HEK293T (cell line): ENCODE data around the gene TGFBR3.

ENCODE experiments used
- CTCF ChIA-PET: fragments of 350-600 bp; formaldehyde crosslinking; extraction: SDS; loops from one replicate; lab custom pipeline; 2021; ENCODE audit warnings: antibody characterized with exemption, inconsistent platforms; lab: Yijun Ruan, JAX
- POLR2A ChIA-PET: fragments of 350-600 bp; formaldehyde crosslinking; extraction: SDS; loops from one replicate; lab custom pipeline; 2020; ENCODE audit warnings: antibody characterized with exemption, inconsistent platforms; lab: Yijun Ruan, JAX
- DNase-seq: peaks from one replicate; pipeline ENCODE4 v3.0.0; 2012; ENCODE audit warnings: mixed read lengths; ENCODE audit errors: extremely low spot score
- ARNT ChIP-seq: fragments of 450-650 bp; IDR thresholded peaks from 2 replicates; pipeline ENCODE4 v1.6.1; 2017; ENCODE audit warnings: mild to moderate bottlenecking
- BHLHE40 ChIP-seq: fragments of 450-650 bp; IDR thresholded peaks from 2 replicates; pipeline ENCODE4 v1.6.1; 2016; ENCODE audit warnings: mild to moderate bottlenecking, moderate library complexity, borderline replicate concordance
- CTBP1 ChIP-seq: fragments of 450-650 bp; IDR thresholded peaks from 2 replicates; pipeline ENCODE4 v1.6.1; 2016; ENCODE audit warnings: borderline replicate concordance
- ELF4 ChIP-seq: fragments of 450-650 bp; IDR thresholded peaks from 2 replicates; pipeline ENCODE4 v1.6.1; 2017; ENCODE audit warnings: antibody characterized with exemption
- FOXA1 ChIP-seq: fragments of 450-650 bp; IDR thresholded peaks from 2 replicates; pipeline ENCODE4 v1.6.1; 2016; ENCODE audit warnings: mild to moderate bottlenecking
- FOXK2 ChIP-seq: fragments of 450-650 bp; IDR thresholded peaks from 2 replicates; pipeline ENCODE4 v1.6.1; 2016; ENCODE audit warnings: mild to moderate bottlenecking
- FOXM1 ChIP-seq: fragments of 450-650 bp; IDR thresholded peaks from 2 replicates; pipeline ENCODE4 v1.6.1; 2017; ENCODE audit warnings: mild to moderate bottlenecking, borderline replicate concordance
- HDGF ChIP-seq: fragments of 450-650 bp; IDR thresholded peaks from 2 replicates; pipeline ENCODE4 v1.6.1; 2017; ENCODE audit warnings: antibody characterized with exemption, borderline replicate concordance
- L3MBTL2 ChIP-seq: fragments of 450-650 bp; conservative IDR thresholded peaks from 2 replicates; pipeline ENCODE4 v1.6.1; 2016; ENCODE audit warnings: mild to moderate bottlenecking
- LEF1 ChIP-seq: fragments of 450-650 bp; IDR thresholded peaks from 2 replicates; pipeline ENCODE4 v1.6.1; 2017; ENCODE audit warnings: mild to moderate bottlenecking, borderline replicate concordance
- NFRKB ChIP-seq: fragments of 450-650 bp; IDR thresholded peaks from 2 replicates; pipeline ENCODE4 v1.6.1; 2016; ENCODE audit warnings: mild to moderate bottlenecking, moderate library complexity
- SP1 ChIP-seq: fragments of 450-650 bp; IDR thresholded peaks from 2 replicates; pipeline ENCODE4 v1.6.1; 2017
- SUZ12 ChIP-seq: fragments of 450-650 bp; IDR thresholded peaks from 2 replicates; pipeline ENCODE4 v1.6.1; 2016; ENCODE audit warnings: mild to moderate bottlenecking
- TARDBP ChIP-seq: fragments of 450-650 bp; IDR thresholded peaks from 2 replicates; pipeline ENCODE4 v1.6.1; 2016
- ZNF384 ChIP-seq: fragments of 450-650 bp; IDR thresholded peaks from 2 replicates; pipeline ENCODE4 v1.6.1; 2016
- TF ChIP-seq, protein P1 (sequence below): fragments of 450-650 bp; IDR thresholded peaks from 2 replicates; pipeline ENCODE4 v1.6.1; 2016

The TGFBR3 gene

DNA sequence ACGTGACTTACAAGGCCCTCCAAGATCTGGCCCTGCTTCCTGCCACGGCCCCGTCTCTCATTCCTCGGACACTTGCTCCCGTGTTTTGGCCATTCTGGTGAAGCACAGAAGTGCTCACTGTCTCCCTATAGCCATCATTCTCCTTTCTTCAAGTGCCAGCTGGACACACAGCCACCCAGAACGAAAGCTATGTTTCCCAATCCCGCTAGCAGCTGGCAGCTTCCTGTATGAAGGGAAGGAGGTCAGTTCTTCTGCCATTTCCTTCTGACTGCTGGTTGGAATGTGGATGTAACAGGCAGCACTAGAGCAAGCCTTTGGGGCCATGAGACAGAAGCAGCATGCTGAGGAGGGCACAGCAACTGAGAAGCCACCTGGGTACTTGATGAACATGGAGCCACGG lies 82.8 kb downstream of the TGFBR3 start:
- ChIA-PET POLR2A (no interaction called here), CTCF (interaction anchor here (0.6 kb wide), 1 partner anchor 14 kb away, joined by 3 read pairs; no protein-coding TSS in a partner anchor)
- no peak for TF ChIP-seq ARNT
- TF ChIP-seq, protein P1, sequence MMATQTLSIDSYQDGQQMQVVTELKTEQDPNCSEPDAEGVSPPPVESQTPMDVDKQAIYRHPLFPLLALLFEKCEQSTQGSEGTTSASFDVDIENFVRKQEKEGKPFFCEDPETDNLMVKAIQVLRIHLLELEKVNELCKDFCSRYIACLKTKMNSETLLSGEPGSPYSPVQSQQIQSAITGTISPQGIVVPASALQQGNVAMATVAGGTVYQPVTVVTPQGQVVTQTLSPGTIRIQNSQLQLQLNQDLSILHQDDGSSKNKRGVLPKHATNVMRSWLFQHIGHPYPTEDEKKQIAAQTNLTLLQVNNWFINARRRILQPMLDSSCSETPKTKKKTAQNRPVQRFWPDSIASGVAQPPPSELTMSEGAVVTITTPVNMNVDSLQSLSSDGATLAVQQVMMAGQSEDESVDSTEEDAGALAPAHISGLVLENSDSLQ = no peak
- no peak for TF ChIP-seq SP1
- no peak for TF ChIP-seq FOXM1
- TF ChIP-seq NFRKB = no peak
- TF ChIP-seq TARDBP = no peak
- TF ChIP-seq L3MBTL2 = no peak
- TF ChIP-seq BHLHE40 = no peak
- DNase-seq = no peak

GRCh38 chr1:91801496-91802115 lies 84.3 kb downstream of the TGFBR3 start:
- CTCF ChIA-PET = no interaction called here

DNA sequence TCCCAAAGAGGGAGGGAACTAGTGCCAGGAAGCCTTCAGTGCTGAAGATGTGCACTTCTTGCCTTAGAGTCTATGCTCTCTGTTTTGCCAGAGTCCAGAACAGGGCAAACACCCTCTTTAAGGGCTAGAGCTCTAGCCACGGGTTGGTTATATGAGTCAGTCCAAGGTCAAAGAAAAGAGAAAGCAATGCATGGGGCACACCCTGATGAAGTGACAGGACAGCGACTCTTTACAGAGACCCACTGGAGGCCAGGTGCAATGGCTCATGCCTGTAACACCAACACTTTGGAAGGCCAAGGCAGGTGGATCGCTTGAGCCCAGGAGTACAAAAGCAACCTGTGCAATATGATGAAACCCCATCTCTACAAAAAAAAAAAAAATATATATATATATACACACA lies 86.1 kb downstream of the TGFBR3 start:
- TF ChIP-seq NFRKB = no peak
- no peak for TF ChIP-seq TARDBP
- TF ChIP-seq ARNT = no peak
- TF ChIP-seq ELF4 = no peak
- no peak for TF ChIP-seq L3MBTL2
- TF ChIP-seq SUZ12 = no peak
- POLR2A ChIA-PET = no interaction called here
- no peak for DNase-seq
- CTCF ChIA-PET = no interaction called here

More at GRCh38 chr1:91801496-91802115, 84.3 kb downstream of the TGFBR3 start:
- no peak for DNase-seq
- TF ChIP-seq L3MBTL2 = no peak
- no peak for TF ChIP-seq SUZ12
- TF ChIP-seq, protein P1 = no peak
- TF ChIP-seq NFRKB = no peak
- no peak for TF ChIP-seq ARNT
- no peak for TF ChIP-seq LEF1
- no peak for TF ChIP-seq BHLHE40
- no peak for TF ChIP-seq ELF4
- TF ChIP-seq HDGF = no peak
- no peak for TF ChIP-seq FOXM1
- no peak for TF ChIP-seq CTBP1
- TF ChIP-seq TARDBP = no peak
- POLR2A ChIA-PET = no interaction called here

DNA sequence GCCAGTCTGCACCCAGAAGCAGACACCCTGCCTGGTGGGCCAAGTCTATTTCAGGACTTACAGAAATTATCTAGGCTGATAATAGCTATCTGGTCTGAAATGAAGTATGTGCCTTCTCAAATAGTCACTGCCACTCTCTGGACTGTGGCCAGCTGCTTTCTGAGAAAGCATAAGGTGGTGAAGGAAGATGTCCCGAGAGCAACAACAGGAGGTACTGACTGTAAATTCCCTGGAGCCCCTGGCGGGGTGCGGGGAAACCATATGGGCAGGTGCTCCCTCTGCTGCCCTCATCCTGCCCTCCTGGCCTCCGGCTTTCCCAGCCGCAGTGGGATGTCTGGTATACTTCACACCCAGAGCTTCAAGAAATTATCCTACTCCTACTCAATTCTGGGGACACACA lies 86.8 kb downstream of the TGFBR3 start:
- no peak for DNase-seq
- TF ChIP-seq BHLHE40 = no peak
- POLR2A ChIA-PET = no interaction called here
- CTCF ChIA-PET = interaction anchor here (0.5 kb wide), 1 partner anchor 85 kb away, joined by 6 read pairs; no protein-coding TSS in a partner anchor

DNA sequence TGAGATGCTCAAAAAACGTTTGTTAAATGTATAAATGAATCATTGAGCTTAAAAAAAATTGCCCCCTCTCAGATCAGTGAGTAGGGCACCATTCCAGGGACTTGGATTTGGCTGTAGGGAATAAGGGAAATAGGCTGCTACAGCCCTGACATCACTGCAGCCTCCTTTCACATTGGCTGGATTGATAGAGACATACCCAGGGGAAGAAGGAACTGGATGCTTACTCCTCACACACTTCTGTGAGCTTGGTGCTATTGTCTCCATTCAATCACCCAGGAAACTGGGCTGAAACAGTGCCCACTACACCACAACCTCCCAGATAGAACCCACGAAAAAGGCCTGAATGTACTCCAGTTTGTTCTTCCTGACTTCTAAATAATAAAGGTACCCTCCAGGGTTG lies 87.2 kb downstream of the TGFBR3 start:
- POLR2A ChIA-PET = interaction anchor here (1.1 kb wide), 1 partner anchor 10 kb away, joined by 3 read pairs; no protein-coding TSS in a partner anchor
- CTCF ChIA-PET = interaction anchor here (0.5 to 0.6 kb wide), 2 partner anchors 9 to 86 kb away, joined by 3 to 6 read pairs; no protein-coding TSS in a partner anchor
- no peak for DNase-seq
- no peak for TF ChIP-seq FOXA1
- no peak for TF ChIP-seq BHLHE40
- no peak for TF ChIP-seq ZNF384
- no peak for TF ChIP-seq SP1
- TF ChIP-seq ARNT = no peak
- TF ChIP-seq, protein P1 = no peak
- TF ChIP-seq CTBP1 = no peak
- TF ChIP-seq FOXK2 = no peak
- TF ChIP-seq ELF4 = no peak

GRCh38 chr1:91798241-91798648 lies 87.7 kb downstream of the TGFBR3 start:
- CTCF ChIA-PET = interaction anchor here (0.6 kb wide), 1 partner anchor 9 kb away, joined by 3 read pairs; no protein-coding TSS in a partner anchor
- POLR2A ChIA-PET = interaction anchor here (1.1 kb wide), 1 partner anchor 10 kb away, joined by 3 read pairs; no protein-coding TSS in a partner anchor

More at GRCh38 chr1:91798241-91798648, 87.7 kb downstream of the TGFBR3 start:
- TF ChIP-seq, protein P1 = no peak
- TF ChIP-seq ELF4 = no peak
- TF ChIP-seq HDGF = no peak
- no peak for TF ChIP-seq CTBP1
- no peak for TF ChIP-seq SP1
- no peak for TF ChIP-seq ZNF384
- no peak for TF ChIP-seq NFRKB
- no peak for TF ChIP-seq TARDBP
- no peak for TF ChIP-seq BHLHE40
- TF ChIP-seq FOXK2 = no peak
- no peak for TF ChIP-seq ARNT
- TF ChIP-seq FOXA1 = no peak
- TF ChIP-seq SUZ12 = no peak
- TF ChIP-seq L3MBTL2 = no peak
- no peak for TF ChIP-seq FOXM1
- no peak for TF ChIP-seq LEF1
- no peak for DNase-seq
